Smooth muscle cell (in vitro differentiated cells): ENCODE data around the gene KIF5C. TPM values are rescaled to one million over a fixed set of nuclear protein-coding genes. Genes with fewer than 3 reads are reported as not detected.

Experiments used
- DNase-seq: peaks from one replicate; lab custom pipeline; 2025; ENCODE audit not compliant: unreplicated experiment; lab: John Stamatoyannopoulos, UW
- H2AFZ ChIP-seq: fragments of 200-600 bp; sonication (generic); 2 replicates; pipeline ENCODE4 v1.6.0; 2016; ENCODE audit warnings: antibody characterized with exemption, low read depth, mild to moderate bottlenecking
- H3F3A ChIP-seq: fragments of 200-600 bp; sonication (generic); 2 replicates; pipeline ENCODE4 v1.6.0; 2017; ENCODE audit warnings: antibody characterized with exemption, low read depth
- H3K27ac ChIP-seq: fragments of 200-600 bp; sonication (generic); 2 replicates; pipeline ENCODE4 v1.5.1; 2016; ENCODE audit warnings: low read depth, mild to moderate bottlenecking
- H3K27me3 ChIP-seq: fragments of 200-600 bp; sonication (generic); 2 replicates; pipeline ENCODE4 v1.6.1; 2016; ENCODE audit warnings: low read depth, mild to moderate bottlenecking
- H3K36me3 ChIP-seq: fragments of 200-600 bp; sonication (generic); 2 replicates; pipeline ENCODE4 v1.5.1; 2016; ENCODE audit warnings: low read depth
- H3K4me1 ChIP-seq: fragments of 200-600 bp; sonication (generic); 2 replicates; pipeline ENCODE4 v1.5.1; 2016; ENCODE audit warnings: low read depth
- H3K4me2 ChIP-seq: fragments of 200-600 bp; sonication (generic); 2 replicates; pipeline ENCODE4 v1.6.0; 2016; ENCODE audit warnings: mild to moderate bottlenecking
- H3K4me3 ChIP-seq: fragments of 200-600 bp; sonication (generic); 2 replicates; pipeline ENCODE4 v1.5.1; 2016; ENCODE audit warnings: mild to moderate bottlenecking
- H3K79me2 ChIP-seq: fragments of 200-600 bp; sonication (generic); 2 replicates; pipeline ENCODE4 v1.6.0; 2016; ENCODE audit warnings: low read depth, mild to moderate bottlenecking
- H3K9ac ChIP-seq: fragments of 200-600 bp; sonication (generic); 2 replicates; pipeline ENCODE4 v1.6.0; 2016; ENCODE audit warnings: low read depth
- H3K9me3 ChIP-seq: fragments of 200-600 bp; sonication (generic); replicated peaks from 2 replicates; pipeline ENCODE4 v1.5.1; 2016; ENCODE audit warnings: low read depth
- H4K20me1 ChIP-seq: fragments of 200-600 bp; sonication (generic); 2 replicates; pipeline ENCODE4 v1.6.0; 2016; ENCODE audit warnings: low read depth
- CTCF ChIP-seq: fragments of 200-600 bp; sonication (generic); IDR thresholded peaks from 2 replicates; pipeline ENCODE4 v1.5.1; 2017; ENCODE audit warnings: borderline replicate concordance, mild to moderate bottlenecking, antibody characterized with exemption; ENCODE audit not compliant: insufficient read depth, poor library complexity, severe bottlenecking
- WGBS: methylation state at CpG from one replicate; pipeline ENCODE4 v1.1.7; 2016; ENCODE audit warnings: low lambda C conversion rate; 5-methylcytosine and 5-hydroxymethylcytosine counted together
- polyA plus RNA-seq: library from polyadenylated mRNA; unstranded; fragments of >200 nt; fragmentation: Nextera tagmentation; extraction: Ambion mirVana; gene quantifications from 2 replicates; pipeline ENCODE4 v1.2.1, GENCODE V29; 2016
- total RNA-seq: library from RNA; depleted of rRNA; stranded (reverse); fragments of >200 nt; gene quantifications from 2 replicates; pipeline ENCODE4 v1.2.3, GENCODE V29; 2014

KIF5C gene
- total and polyA plus RNA-seq, 2 experiments from 2014 or later = 0.09 to 1.4 TPM

- Histone ChIP-seq H3F3A (no peaks in the 10 kb centered on the region), H3K9ac (no peak overlapping the region), H3K4me3 (no peak overlapping the region), H3K27me3 (peaks cover 11% of the 10 kb centered on the region), H3K27ac (no peak overlapping the region), H2AFZ (no peak overlapping the region), H3K4me2 (no peak overlapping the region), H3K4me1 (no peaks in the 10 kb centered on the region), H3K79me2 (no peaks in the 10 kb centered on the region), H4K20me1 (no peaks in the 10 kb centered on the region), H3K9me3 (no peaks in the 10 kb centered on the region), H3K36me3 (no peaks in the 10 kb centered on the region)
- WGBS = 91% methylated on average over 4 of the region's 4 CpGs
- TF ChIP-seq CTCF = no peak
- no peak for DNase-seq
Measured at GRCh38 chr2:148866091-148866490, 8.9 kb upstream of the KIF5C start.

- H3K36me3 ChIP-seq = no peaks in the 10 kb centered on the region
- peaks cover 4% of the 10 kb centered on the region for H3K4me1 ChIP-seq
- no peak overlapping the region for H3K4me3 ChIP-seq
- no peak overlapping the region for H3K27ac ChIP-seq
- no peak for TF ChIP-seq CTCF
- 87% methylated on average over 4 of the region's 4 CpGs for WGBS
- H3K27me3 ChIP-seq = peaks cover 11% of the 10 kb centered on the region
- H3K79me2 ChIP-seq = no peaks in the 10 kb centered on the region
- no peaks in the 10 kb centered on the region for H3F3A ChIP-seq
- H4K20me1 ChIP-seq = no peaks in the 10 kb centered on the region
- no peak overlapping the region for H2AFZ ChIP-seq
- H3K9ac ChIP-seq = no peak overlapping the region
- H3K9me3 ChIP-seq = no peaks in the 10 kb centered on the region
- DNase-seq = no peak
- no peak overlapping the region for H3K4me2 ChIP-seq
Measured at GRCh38 chr2:148867079-148867769, 7.8 kb upstream of the KIF5C start.

GRCh38 chr2:148875387-148876051 is 492 bp downstream of the KIF5C start:
- no peak overlapping the region for H2AFZ ChIP-seq
- no peak overlapping the region for H3K9ac ChIP-seq
- peaks cover 27% of the 10 kb centered on the region for H3K27me3 ChIP-seq
- peak overlapping the region; percentile 48 for H3K4me3 ChIP-seq
- H3K4me2 ChIP-seq = peak overlapping the region; percentile 88
- 2% methylated on average over 28 of the region's 74 CpGs for WGBS
- no peaks in the 10 kb centered on the region for H3K9me3 ChIP-seq
- no peaks in the 10 kb centered on the region for H4K20me1 ChIP-seq
- H3K79me2 ChIP-seq = no peaks in the 10 kb centered on the region
- DNase-seq = no peak
- no peaks in the 10 kb centered on the region for H3K36me3 ChIP-seq
- no peak for TF ChIP-seq CTCF
- H3K4me1 ChIP-seq = peaks cover 5% of the 10 kb centered on the region
- no peak overlapping the region for H3K27ac ChIP-seq
- H3F3A ChIP-seq = no peaks in the 10 kb centered on the region

DNA sequence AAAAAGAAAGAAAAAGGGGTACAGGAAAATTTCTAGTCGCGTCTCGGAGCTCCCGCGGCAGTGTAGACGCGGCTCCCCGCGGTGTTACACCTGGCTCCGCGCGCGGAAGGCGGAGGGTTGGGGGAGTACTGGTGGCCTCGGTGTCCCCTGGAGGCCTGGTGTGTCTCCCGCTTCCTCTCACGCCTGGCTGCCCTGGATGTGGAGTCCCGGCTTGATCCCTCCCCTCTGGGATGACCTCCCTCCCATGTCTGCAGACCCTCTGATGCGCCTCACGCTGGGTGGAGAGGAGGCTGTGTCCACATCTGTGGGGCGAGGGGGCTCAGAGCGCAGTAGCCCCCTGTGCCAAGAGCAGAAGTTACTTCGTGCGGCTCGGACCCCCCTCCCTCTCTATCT is 1.2 kb downstream of the KIF5C start:
- Histone ChIP-seq H3K4me3 (peak overlapping the region; percentile 48), H3K9ac (no peak overlapping the region)

More for the DNA sequence above, 1.2 kb downstream of the KIF5C start:
- 3% methylated on average over 25 of the region's 25 CpGs for WGBS
- Histone ChIP-seq H3K36me3 (no peaks in the 10 kb centered on the region), H3K4me2 (peak overlapping the region; percentile 88), H3K79me2 (no peaks in the 10 kb centered on the region), H4K20me1 (no peaks in the 10 kb centered on the region), H3K27ac (no peak overlapping the region), H3K9me3 (no peaks in the 10 kb centered on the region), H3K4me1 (peaks cover 5% of the 10 kb centered on the region), H2AFZ (no peak overlapping the region), H3K27me3 (peaks cover 27% of the 10 kb centered on the region), H3F3A (no peaks in the 10 kb centered on the region)
- TF ChIP-seq CTCF = no peak
- DNase-seq = no peak
